Stimulated activated CD4-positive, alpha-beta T cell treated with anti-CD3 and anti-CD28 coated beads, Interleukin-1b, Interleukin-23, amount 100 ng/mL, for 48 hours (primary cell): Measurements from ENCODE around the gene PDXP.
"Not testable (repeated sequence)": the region's sequence is repeated elsewhere in the genome, so short reads cannot be mapped to it uniquely, and the experiment has no call there.

Source experiments
- DNase-seq: peaks from one replicate; pipeline ENCODE4 v3.0.0-alpha.2; 2020

PDXP gene

DNA sequence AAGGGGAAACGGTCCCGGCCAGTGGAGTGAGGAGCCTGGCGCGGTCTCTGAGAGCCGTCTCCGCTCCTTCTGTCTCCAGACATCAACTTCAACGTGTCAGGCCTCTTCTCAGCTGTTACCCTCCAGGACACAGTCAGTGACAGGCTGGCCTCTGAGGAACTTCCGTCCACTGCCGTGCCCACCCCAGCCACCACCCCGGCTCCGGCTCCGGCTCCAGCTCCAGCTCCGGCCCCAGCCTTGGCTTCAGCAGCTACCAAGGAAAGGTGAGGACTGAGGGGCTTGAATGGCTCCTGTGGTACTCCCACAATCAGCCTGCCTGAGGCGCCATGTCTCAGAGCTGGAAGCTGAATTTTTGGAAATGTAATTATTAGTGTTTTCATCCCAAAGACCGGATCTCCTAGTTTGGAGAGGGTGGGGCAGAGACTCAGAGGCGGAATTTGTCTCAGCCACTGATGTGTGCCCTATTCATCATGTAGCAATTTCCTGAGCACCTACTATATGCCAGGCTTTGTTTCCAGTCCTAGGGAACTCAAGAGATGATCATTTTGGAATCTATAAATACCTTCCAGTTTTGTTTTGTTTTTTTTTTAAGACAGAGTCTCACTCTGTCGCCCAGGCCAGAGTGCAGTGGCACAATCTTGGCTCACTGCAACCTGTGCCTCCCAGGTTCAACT, 7.9 kb upstream of the PDXP start:
- DNase-seq = no peak

GRCh38 chr22:37654563-37655251, 3.8 kb upstream of the PDXP start:
- DNase-seq = no peak

- DNase-seq = no peak
Measured at GRCh38 chr22:37655252-37655563, 3.3 kb upstream of the PDXP start.

DNA sequence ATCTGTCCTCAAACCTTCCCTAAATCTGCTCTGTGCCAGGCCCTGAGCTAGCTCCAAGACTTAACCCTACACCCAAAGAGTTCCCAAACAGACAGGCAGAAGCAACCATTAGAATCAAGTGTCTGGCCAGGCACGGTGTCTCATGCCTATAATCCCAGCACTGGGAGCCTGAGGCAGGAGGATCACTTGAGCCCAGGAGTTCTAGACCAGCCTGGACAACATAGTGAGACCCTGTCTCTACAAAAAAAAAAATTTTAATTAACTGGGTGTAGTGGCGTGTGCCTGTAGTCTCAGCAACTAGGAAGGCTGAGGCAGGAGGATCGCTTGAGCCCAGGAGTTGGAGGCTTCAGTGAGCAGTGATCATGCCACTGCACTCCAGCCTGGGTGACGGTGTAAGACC, 1.9 kb upstream of the PDXP start:
- not testable (repeated sequence) for DNase-seq

- no peak for DNase-seq
Measured at GRCh38 chr22:37657590-37658132, 862 bp upstream of the PDXP start.

DNA sequence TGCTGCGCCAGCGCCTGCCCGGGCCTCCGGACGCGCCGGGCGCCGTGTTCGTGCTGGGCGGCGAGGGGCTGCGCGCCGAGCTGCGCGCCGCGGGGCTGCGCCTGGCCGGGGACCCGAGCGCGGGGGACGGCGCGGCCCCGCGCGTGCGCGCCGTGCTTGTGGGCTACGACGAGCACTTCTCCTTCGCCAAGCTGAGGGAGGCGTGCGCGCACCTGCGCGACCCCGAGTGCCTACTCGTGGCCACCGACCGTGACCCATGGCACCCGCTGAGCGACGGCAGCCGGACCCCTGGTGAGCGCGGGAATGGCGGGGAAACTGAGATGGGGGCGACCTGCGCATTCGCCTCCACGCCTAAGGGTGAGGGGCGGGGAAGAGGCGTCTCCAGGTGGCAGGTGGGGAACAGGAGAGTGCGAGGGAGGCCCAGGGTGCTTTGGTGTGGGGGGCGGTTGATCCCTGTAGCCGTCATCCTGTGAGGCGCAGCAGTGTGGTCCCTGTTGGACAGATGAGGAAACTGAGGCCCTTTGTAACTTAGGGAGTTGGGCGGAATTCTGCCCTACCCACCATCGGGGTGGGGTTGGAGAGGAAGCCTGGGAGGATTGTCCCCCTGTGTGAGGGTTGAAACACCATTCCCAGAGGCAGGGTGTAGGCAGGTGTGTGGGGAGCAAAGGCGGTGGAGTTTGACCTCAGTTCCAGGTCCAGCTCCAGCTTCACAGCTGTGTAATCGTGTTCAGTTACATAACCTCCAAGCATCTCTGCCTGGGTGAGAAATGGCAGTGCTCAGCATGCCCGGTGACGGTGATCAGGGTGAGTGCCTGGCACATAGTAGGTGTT, 758 bp downstream of the PDXP start:
- DNase-seq = no peak

GRCh38 chr22:37659897-37660708, 1.6 kb downstream of the PDXP start:
- no peak for DNase-seq

GRCh38 chr22:37660709-37661045, 2.2 kb downstream of the PDXP start:
- no peak for DNase-seq

DNA sequence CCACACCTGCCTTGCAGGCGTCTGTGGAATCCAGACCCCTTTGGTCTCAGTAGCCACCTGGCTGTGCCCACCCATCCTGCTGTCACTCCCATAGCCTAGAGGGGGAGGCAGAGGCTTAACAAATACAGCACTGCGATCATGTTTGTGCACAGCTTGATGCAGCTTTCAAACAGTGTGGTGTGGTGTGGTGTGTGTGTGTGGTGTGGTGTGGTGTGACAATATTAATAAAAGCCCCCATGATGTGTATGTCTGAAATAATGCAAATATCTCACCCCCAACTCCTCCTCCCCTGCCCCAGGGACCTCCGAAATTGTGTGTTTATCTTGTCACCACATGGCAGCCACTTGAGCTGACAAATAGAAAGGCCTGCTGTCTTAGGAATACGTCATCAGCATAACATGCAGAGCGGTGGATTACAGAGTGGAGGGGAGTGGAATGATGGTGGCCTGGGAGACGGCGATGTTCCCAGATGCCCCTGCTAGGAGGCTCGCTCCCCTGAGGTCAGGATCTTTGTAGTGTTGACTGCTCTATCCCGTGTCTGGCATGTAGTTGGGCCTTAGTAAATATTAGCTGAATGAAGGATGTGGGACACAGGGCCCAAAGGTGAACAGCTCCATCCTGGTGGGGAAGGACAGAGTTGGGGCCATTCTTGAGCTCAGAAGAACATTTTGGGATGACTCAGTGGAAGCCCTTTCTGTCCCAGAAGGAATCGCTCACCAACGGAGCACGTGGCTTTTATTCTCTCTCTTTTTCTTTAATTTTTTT, 2.8 kb downstream of the PDXP start:
- no peak for DNase-seq

DNA sequence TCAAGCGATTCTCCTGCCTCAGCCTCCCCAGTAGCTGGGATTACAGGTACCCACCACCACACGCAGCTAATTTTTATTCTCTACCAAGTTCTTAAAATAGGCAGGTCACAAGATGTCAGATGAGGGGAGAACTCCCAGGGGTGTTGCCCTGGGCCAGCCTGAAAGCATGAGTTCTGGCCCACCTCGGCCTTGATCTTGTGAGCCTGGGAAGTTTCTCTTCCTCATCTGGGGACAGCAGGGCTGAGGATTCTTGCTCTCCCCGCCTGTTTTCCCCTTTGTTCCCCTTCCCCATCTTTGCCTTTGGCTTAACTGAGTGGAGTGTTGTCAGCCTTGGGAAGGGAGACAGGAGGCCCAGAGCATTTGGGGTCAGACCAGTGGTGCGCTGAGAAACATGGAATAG, 3.5 kb downstream of the PDXP start:
- no peak for DNase-seq

GRCh38 chr22:37663521-37664140, 5.1 kb downstream of the PDXP start:
- no peak for DNase-seq

- DNase-seq = no peak
Measured at GRCh38 chr22:37664249-37665101, 6.0 kb downstream of the PDXP start.

DNA sequence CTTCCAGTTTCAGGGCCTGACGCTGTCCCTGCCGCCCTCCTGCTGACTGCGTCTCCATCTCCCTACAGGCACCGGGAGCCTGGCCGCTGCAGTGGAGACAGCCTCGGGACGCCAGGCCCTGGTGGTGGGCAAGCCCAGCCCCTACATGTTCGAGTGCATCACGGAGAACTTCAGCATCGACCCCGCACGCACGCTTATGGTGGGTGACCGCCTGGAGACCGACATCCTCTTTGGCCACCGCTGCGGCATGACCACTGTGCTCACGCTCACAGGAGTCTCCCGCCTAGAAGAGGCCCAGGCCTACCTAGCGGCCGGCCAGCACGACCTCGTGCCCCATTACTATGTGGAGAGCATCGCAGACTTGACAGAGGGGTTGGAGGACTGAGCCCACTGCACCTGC, 7.0 kb downstream of the PDXP start:
- no peak for DNase-seq

GRCh38 chr22:37669586-37669985, 11.1 kb downstream of the PDXP start:
- no peak for DNase-seq

GRCh38 chr22:37672206-37672919, 13.8 kb downstream of the PDXP start:
- DNase-seq = no peak

GRCh38 chr22:37672920-37673455, 14.5 kb downstream of the PDXP start:
- no peak for DNase-seq

GRCh38 chr22:37674248-37674647, 15.7 kb downstream of the PDXP start:
- DNase-seq = no peak

GRCh38 chr22:37674951-37675929, 16.7 kb downstream of the PDXP start, which contains the start of gene LGALS1:
Gene LGALS1, plus strand, starts transcription at chr22:37675636. Its CDS starts 67 bp downstream, at chr22:37675703.
- peak; percentile 71 for DNase-seq
